ENCODE measurements around the gene MYLK2. TPM values are rescaled to one million over a fixed set of nuclear protein-coding genes. Genes with fewer than 3 reads are reported as not detected.
A peak's percentile ranks its signal among the peaks of the same experiment; 100 is the strongest.

MYLK2 gene
- total RNA-seq, 4 donors from 2014 or later = 0.57 TPM; not detected in 3

DNA sequence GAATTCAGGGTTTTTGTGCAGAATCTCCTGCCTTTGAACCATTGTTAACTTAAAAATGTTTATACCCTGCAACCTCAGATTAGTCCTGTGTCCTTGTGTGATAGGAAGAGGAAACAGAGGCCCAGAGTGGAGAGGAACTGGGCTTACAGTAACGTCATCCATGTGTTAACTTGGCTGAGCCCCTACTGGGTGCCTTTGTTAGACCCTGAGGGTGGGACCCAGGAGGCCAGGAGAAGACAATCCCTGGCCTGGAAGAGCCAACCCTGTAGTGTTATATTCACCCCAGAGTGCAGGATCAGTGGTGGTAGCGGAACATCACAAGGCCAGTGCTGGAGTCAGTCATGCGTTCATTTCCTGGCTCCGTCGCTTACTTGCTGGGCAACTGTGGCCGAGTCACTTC, 10.6 kb downstream of the MYLK2 start:
- TF ChIP-seq CTCF (IDR thresholded peaks at IDR 0.05) (no peak), POLR2A (IDR thresholded peaks at IDR 0.05) (no peak)
- Histone ChIP-seq H3K4me3 (no peak overlapping the region), H3K9me3 (no peaks in the 10 kb centered on the region), H3K36me3 (no peaks in the 10 kb centered on the region), H3K27me3 (no peaks in the 10 kb centered on the region), H3K27ac (no peak overlapping the region), H3K4me1 (peaks cover 0 to 4% (median 0%) of the 10 kb centered on the region in 4 donors)
- peak in 1 of 3 donors; percentile 36 for DNase-seq

DNA sequence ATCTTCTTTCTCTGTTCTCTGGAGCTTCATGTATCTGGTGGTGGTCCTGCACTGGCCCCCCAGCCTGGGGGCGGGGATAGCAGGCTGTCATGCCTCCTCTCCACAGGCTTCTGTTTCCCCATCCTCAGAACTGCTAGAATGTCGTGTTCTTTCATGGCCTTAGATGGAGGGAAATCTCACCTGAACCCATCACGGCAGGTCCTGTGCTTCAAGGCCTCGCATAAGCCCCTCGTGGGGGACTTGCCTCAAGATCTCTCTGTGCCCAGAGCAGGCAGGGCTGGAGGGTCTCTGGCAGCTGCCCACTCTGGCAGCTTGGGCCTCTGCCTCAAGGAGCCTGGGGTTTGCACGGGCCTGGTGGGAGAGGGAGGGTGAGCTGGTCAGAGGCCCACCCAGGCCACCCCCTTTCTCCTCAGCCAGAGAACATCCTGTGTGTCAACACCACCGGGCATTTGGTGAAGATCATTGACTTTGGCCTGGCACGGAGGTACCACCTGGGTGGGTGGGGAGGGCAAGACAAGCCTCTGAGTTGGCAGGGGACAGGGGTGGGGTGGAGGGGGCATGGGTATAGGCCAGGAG, 11.3 kb downstream of the MYLK2 start:
- Histone ChIP-seq H3K4me1 (peaks cover 0 to 4% (median 0%) of the 10 kb centered on the region in 4 donors), H3K36me3 (no peaks in the 10 kb centered on the region), H3K4me3 (no peak overlapping the region), H3K9me3 (no peaks in the 10 kb centered on the region), H3K27me3 (no peaks in the 10 kb centered on the region), H3K27ac (no peak overlapping the region)
- no peak for TF ChIP-seq POLR2A (IDR thresholded peaks at IDR 0.05)
- DNase-seq = no peak

DNA sequence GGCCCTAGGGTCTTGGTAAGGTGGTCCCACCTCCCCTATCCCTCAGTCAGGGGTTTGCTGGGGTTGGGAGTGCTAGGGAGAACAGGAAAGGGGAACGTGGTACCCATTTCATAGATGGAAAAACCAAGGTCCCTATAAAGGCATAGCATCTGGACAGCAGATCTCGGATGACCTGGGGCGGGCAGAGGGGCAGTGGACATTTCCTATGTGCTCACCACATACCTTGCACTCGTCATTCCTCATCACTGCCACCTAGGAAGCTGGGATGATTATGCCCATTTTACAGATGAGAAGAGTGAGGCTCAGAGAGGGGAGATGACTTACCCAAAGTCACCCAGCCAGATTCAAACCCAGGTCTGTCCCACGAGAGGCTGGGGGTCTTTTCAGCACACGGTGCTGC, 12.1 kb downstream of the MYLK2 start:
- Histone ChIP-seq H3K4me3 (no peak overlapping the region), H3K4me1 (peaks cover 0 to 11% (median 3%) of the 10 kb centered on the region in 4 donors), H3K36me3 (no peaks in the 10 kb centered on the region), H3K9me3 (no peaks in the 10 kb centered on the region), H3K27ac (no peak overlapping the region), H3K27me3 (no peaks in the 10 kb centered on the region)
- no peak for DNase-seq
- TF ChIP-seq POLR2A (IDR thresholded peaks at IDR 0.05) (no peak), CTCF (IDR thresholded peaks at IDR 0.05) (no peak)

DNA sequence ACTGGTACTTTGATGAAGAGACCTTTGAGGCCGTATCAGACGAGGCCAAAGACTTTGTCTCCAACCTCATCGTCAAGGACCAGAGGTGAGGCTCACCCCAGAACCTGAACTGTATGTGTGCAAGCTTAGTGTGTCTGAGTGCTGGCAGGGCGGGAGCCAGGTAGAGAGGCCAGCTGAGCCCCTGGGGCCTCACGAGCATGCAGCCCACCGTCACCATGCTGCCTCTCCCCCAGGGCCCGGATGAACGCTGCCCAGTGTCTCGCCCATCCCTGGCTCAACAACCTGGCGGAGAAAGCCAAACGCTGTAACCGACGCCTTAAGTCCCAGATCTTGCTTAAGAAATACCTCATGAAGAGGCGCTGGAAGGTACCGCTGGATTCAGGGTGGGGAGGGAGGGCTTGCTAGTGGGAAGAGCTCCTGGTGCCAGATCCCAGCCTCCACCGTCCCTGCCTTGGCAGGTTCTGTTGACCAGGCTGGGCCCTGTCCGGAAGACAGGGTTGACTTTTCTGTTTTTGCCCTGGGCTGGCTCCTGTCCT, 12.7 kb downstream of the MYLK2 start:
- Histone ChIP-seq H3K4me3 (no peak overlapping the region), H3K27me3 (no peaks in the 10 kb centered on the region), H3K36me3 (no peaks in the 10 kb centered on the region), H3K9me3 (no peaks in the 10 kb centered on the region), H3K27ac (no peak overlapping the region), H3K4me1 (peaks cover 0 to 18% (median 6%) of the 10 kb centered on the region in 4 donors)
- DNase-seq = no peak
- no peak for TF ChIP-seq POLR2A (IDR thresholded peaks at IDR 0.05)
- TF ChIP-seq CTCF (IDR thresholded peaks at IDR 0.05) = no peak

DNA sequence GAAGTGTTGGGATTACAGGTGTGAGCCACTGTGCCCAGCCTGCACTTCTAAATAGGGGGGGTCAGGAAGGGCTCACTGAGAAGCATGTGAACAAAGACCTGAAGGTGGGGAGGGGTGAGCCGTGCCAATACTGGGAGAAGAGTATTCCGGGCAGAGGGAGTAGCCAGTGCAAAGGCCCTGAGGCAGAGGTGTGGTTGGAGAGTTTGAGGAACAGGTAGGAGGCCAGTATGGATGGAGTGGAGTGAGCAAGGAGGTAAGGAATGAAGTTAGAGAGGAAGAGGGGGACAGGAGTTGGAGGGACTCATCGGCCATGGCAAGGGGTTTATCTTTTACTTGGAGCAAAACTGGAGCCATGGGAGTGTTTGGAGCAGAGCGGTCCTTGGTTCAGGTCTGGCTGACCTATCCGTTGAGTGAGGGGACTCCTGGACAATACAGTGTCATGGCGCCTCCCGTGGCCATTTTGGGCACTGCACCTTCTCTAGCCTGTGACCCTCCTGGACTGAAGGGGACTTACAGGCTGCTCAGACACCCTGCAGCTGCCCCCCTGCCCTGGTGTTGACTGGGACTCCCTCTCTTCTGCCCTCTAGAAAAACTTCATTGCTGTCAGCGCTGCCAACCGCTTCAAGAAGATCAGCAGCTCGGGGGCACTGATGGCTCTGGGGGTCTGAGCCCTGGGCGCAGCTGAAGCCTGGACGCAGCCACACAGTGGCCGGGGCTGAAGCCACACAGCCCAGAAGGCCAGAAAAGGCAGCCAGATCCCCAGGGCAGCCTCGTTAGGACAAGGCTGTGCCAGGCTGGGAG, 14.2 kb downstream of the MYLK2 start:
- Histone ChIP-seq H3K27ac (no peak overlapping the region), H3K9me3 (no peaks in the 10 kb centered on the region), H3K36me3 (no peaks in the 10 kb centered on the region), H3K4me1 (peaks cover 0 to 24% (median 6%) of the 10 kb centered on the region in 4 donors), H3K4me3 (no peak overlapping the region), H3K27me3 (no peaks in the 10 kb centered on the region)
- DNase-seq = peak; percentile 58 to 79 (median 67)
- peak; percentile 45 to 68 (median 51) for TF ChIP-seq CTCF (IDR thresholded peaks at IDR 0.05)
- no peak for TF ChIP-seq POLR2A (IDR thresholded peaks at IDR 0.05)

DNA sequence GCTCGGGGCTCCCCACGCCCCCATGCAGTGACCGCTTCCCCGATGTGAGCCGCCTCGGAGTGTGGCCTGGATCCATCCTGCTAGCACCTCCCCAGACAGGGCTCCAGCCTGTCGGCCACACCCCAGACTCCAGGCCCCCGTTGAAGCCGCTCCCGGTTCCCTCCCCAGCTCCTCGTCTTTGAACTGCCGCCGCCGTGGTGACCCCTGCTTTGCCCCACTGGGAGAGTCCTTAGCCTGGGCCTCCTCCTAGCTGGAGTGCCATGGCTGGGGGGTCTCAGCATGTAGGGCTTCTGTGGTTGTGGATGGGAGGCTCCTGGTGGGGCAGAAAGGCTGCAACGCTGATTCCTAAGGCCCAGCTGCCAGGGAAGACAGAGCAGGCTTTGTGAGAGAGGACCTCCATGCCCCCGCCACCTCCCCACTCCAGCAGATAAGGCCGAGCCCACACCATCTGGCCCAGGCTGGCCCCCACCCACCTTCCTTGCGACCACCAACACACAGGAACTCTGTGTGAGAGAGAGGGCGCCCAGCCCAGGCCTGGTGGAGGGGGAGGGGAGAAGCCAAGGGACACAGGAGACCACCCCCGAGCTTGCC, 14.9 kb downstream of the MYLK2 start:
- H3K4me3 ChIP-seq = no peak overlapping the region
- H3K27me3 ChIP-seq = no peaks in the 10 kb centered on the region
- no peak for DNase-seq
- no peak overlapping the region for H3K27ac ChIP-seq
- H3K9me3 ChIP-seq = no peaks in the 10 kb centered on the region
- TF ChIP-seq CTCF (IDR thresholded peaks at IDR 0.05) (no peak), POLR2A (IDR thresholded peaks at IDR 0.05) (no peak)
- no peaks in the 10 kb centered on the region for H3K36me3 ChIP-seq
- peaks cover 0 to 24% (median 6%) of the 10 kb centered on the region in 4 donors for H3K4me1 ChIP-seq
